ENCODE data around the gene ACBD7. TPM values are rescaled to one million over a fixed set of nuclear protein-coding genes. Genes with fewer than 3 reads are reported as not detected.

ACBD7 gene
- polyA plus RNA-seq, 2 donors = 0.09 to 0.10 TPM

GRCh38 chr10:15121707-15122106 is 33.1 kb upstream of the ACBD7 start:
- Histone ChIP-seq H3K9me3 (ENCODE audit: control insufficient read depth in 2 of 2, insufficient read depth in 1 of 2, low read depth in 1 of 2, low read length in 1 of 2) (no peaks in the 10 kb centered on the region), H3K27me3 (ENCODE audit: control insufficient read depth in 1 of 2, insufficient read depth in 2 of 2, low read length in 2 of 2) (no peaks in the 10 kb centered on the region), H3K36me3 (ENCODE audit: control insufficient read depth in 2 of 2, insufficient read depth in 2 of 2, low read length in 1 of 2) (peaks cover 4% of the 10 kb centered on the region in 2 donors), H3K4me3 (ENCODE audit: low read depth in 1 of 2, low read length in 2 of 2) (no peak overlapping the region), H3K27ac (ENCODE audit: low read depth in 2 of 2, low read length in 1 of 2) (no peak overlapping the region), H3K4me1 (ENCODE audit: control insufficient read depth in 2 of 2, insufficient read depth in 2 of 2, low read length in 1 of 2) (no peaks in the 10 kb centered on the region)
- WGBS, 2 donors = 92 to 100% methylated on average over 1 of the region's 1 CpG

- Histone ChIP-seq H3K4me1 (ENCODE audit: control insufficient read depth in 2 of 2, insufficient read depth in 2 of 2, low read length in 1 of 2) (no peaks in the 10 kb centered on the region), H3K27me3 (ENCODE audit: control insufficient read depth in 1 of 2, insufficient read depth in 2 of 2, low read length in 2 of 2) (no peaks in the 10 kb centered on the region), H3K27ac (ENCODE audit: low read depth in 2 of 2, low read length in 1 of 2) (no peak overlapping the region), H3K4me3 (ENCODE audit: low read depth in 1 of 2, low read length in 2 of 2) (no peak overlapping the region), H3K36me3 (ENCODE audit: control insufficient read depth in 2 of 2, insufficient read depth in 2 of 2, low read length in 1 of 2) (peaks cover 4% of the 10 kb centered on the region in 2 donors), H3K9me3 (ENCODE audit: control insufficient read depth in 2 of 2, insufficient read depth in 1 of 2, low read depth in 1 of 2, low read length in 1 of 2) (no peaks in the 10 kb centered on the region)
- 89 to 94% methylated on average over 5 of the region's 5 CpGs for WGBS, 2 donors
Observed at GRCh38 chr10:15120523-15120922, 31.9 kb upstream of the ACBD7 start.

DNA sequence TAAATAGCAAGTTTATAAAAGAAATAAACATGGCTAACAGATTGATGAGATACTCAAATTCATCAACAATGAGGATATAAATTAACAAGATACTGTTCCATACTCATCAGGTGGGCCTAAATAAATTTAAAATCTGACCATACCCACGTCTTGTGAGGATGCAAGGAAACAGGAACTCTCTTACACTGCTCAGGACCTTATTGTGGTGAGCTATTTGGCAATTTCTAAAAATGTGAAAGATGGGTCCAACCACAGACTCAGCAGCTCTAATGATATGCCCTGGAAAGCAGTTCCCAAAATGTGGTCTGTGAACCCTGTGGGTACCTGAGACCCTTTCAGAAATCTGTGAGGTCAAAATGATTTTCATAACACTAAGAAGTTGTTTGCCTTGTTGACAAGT is 30.0 kb upstream of the ACBD7 start:
- H3K4me1 ChIP-seq (ENCODE audit: control insufficient read depth in 2 of 2, insufficient read depth in 2 of 2, low read length in 1 of 2) = no peaks in the 10 kb centered on the region
- H3K9me3 ChIP-seq (ENCODE audit: control insufficient read depth in 2 of 2, insufficient read depth in 1 of 2, low read depth in 1 of 2, low read length in 1 of 2) = no peaks in the 10 kb centered on the region
- peaks cover 2 to 4% of the 10 kb centered on the region in 2 donors for H3K36me3 ChIP-seq (ENCODE audit: control insufficient read depth in 2 of 2, insufficient read depth in 2 of 2, low read length in 1 of 2)
- no peak overlapping the region for H3K4me3 ChIP-seq (ENCODE audit: low read depth in 1 of 2, low read length in 2 of 2)
- no peak overlapping the region for H3K27ac ChIP-seq (ENCODE audit: low read depth in 2 of 2, low read length in 1 of 2)
- 79 to 89% methylated on average over 1 of the region's 1 CpG for WGBS, 2 donors
- no peaks in the 10 kb centered on the region for H3K27me3 ChIP-seq (ENCODE audit: control insufficient read depth in 1 of 2, insufficient read depth in 2 of 2, low read length in 2 of 2)

DNA sequence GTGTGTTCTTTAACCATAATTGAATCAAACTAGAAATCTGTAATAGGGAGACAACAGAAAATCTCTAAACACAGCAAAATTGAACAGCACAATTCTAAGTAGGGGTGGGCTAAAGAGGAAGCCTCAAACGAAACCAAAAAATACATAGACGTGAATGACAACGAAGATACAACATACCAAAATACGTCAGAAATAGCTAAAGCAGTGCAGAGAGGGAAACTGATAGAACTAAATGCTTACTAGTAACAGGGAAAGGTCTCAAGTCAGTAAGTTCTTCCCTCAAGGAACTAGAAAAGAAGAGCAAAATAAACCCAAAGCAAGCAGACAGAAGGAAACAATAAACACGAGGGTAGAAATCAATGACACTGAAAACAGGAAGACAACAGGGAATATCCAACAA is 27.6 kb upstream of the ACBD7 start:
- no peaks in the 10 kb centered on the region for H3K9me3 ChIP-seq (ENCODE audit: control insufficient read depth in 2 of 2, insufficient read depth in 1 of 2, low read depth in 1 of 2, low read length in 1 of 2)
- no peak overlapping the region for H3K4me3 ChIP-seq (ENCODE audit: low read depth in 1 of 2, low read length in 2 of 2)
- no peaks in the 10 kb centered on the region for H3K27me3 ChIP-seq (ENCODE audit: control insufficient read depth in 1 of 2, insufficient read depth in 2 of 2, low read length in 2 of 2)
- 95 to 96% methylated on average over 5 of the region's 5 CpGs for WGBS, 2 donors
- H3K36me3 ChIP-seq (ENCODE audit: control insufficient read depth in 2 of 2, insufficient read depth in 2 of 2, low read length in 1 of 2) = peaks cover 2 to 4% of the 10 kb centered on the region in 2 donors
- no peaks in the 10 kb centered on the region for H3K4me1 ChIP-seq (ENCODE audit: control insufficient read depth in 2 of 2, insufficient read depth in 2 of 2, low read length in 1 of 2)
- no peak overlapping the region for H3K27ac ChIP-seq (ENCODE audit: low read depth in 2 of 2, low read length in 1 of 2)

DNA sequence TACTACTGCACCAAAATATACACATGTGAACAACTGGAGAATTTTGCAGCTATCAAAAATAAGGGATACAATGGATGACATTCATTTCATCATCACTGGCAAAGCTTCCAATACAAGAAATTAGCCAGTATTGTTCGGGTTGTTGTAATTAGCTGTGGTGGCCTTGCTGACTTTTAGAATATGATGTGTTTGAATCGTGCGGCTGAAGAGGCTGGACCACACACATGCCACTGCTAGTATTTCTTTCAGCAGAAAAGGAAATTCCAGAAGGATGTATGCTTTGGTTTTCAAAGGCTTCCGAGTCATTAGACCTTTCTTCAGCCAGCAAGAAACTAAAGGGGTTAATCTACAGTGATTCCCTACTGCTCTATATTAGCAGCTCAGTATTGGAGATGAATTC is 25.2 kb upstream of the ACBD7 start:
- Histone ChIP-seq H3K27me3 (ENCODE audit: control insufficient read depth in 1 of 2, insufficient read depth in 2 of 2, low read length in 2 of 2) (no peaks in the 10 kb centered on the region), H3K9me3 (ENCODE audit: control insufficient read depth in 2 of 2, insufficient read depth in 1 of 2, low read depth in 1 of 2, low read length in 1 of 2) (no peaks in the 10 kb centered on the region), H3K36me3 (ENCODE audit: control insufficient read depth in 2 of 2, insufficient read depth in 2 of 2, low read length in 1 of 2) (peaks cover 3 to 4% of the 10 kb centered on the region in 2 donors), H3K27ac (ENCODE audit: low read depth in 2 of 2, low read length in 1 of 2) (no peak overlapping the region), H3K4me3 (ENCODE audit: low read depth in 1 of 2, low read length in 2 of 2) (no peak overlapping the region), H3K4me1 (ENCODE audit: control insufficient read depth in 2 of 2, insufficient read depth in 2 of 2, low read length in 1 of 2) (no peaks in the 10 kb centered on the region)
- 95 to 96% methylated on average over 4 of the region's 4 CpGs for WGBS, 2 donors

- Histone ChIP-seq H3K27ac (ENCODE audit: low read depth in 2 of 2, low read length in 1 of 2) (no peak overlapping the region), H3K4me1 (ENCODE audit: control insufficient read depth in 2 of 2, insufficient read depth in 2 of 2, low read length in 1 of 2) (no peaks in the 10 kb centered on the region), H3K36me3 (ENCODE audit: control insufficient read depth in 2 of 2, insufficient read depth in 2 of 2, low read length in 1 of 2) (peaks cover 0 to 4% of the 10 kb centered on the region in 2 donors), H3K4me3 (ENCODE audit: low read depth in 1 of 2, low read length in 2 of 2) (no peak overlapping the region), H3K9me3 (ENCODE audit: control insufficient read depth in 2 of 2, insufficient read depth in 1 of 2, low read depth in 1 of 2, low read length in 1 of 2) (no peaks in the 10 kb centered on the region), H3K27me3 (ENCODE audit: control insufficient read depth in 1 of 2, insufficient read depth in 2 of 2, low read length in 2 of 2) (no peaks in the 10 kb centered on the region)
- WGBS, 2 donors = 93 to 96% methylated on average over 13 of the region's 13 CpGs
Observed at GRCh38 chr10:15112657-15113056, 24.1 kb upstream of the ACBD7 start.

DNA sequence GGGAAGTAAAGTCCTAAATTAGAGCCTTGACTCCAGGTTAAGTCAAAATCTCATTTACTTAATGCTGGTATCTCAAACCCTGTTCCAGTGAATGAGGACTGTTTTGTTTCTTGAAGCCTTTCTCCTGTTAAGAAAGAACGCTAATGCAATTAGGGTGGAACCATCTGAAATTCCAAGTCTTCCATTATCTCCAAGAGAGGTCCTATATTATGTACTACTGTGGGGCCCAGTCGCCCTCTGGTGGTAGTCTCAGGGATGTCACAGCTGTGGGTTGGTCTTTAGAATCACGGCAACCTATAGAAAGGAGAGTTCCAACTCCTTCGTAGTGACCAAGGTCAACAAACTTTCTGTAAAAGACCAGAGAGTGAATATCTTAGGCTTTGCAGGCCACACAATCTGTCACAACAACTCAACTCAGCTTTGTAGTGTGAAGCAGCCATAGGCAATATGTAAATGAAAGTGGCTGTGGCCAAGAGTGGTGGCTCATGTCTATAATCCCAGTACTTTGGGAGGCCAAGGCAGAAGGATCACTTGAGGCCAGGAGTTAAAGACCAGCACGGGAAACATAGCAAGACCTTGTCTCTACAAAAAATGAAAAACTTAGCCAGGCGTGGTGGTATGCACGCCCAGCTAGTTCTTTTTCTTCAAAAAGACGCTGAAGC is 17.9 kb upstream of the ACBD7 start:
- Histone ChIP-seq H3K27ac (ENCODE audit: low read depth in 2 of 2, low read length in 1 of 2) (no peak overlapping the region), H3K27me3 (ENCODE audit: control insufficient read depth in 1 of 2, insufficient read depth in 2 of 2, low read length in 2 of 2) (no peaks in the 10 kb centered on the region), H3K4me3 (ENCODE audit: low read depth in 1 of 2, low read length in 2 of 2) (no peak overlapping the region), H3K36me3 (ENCODE audit: control insufficient read depth in 2 of 2, insufficient read depth in 2 of 2, low read length in 1 of 2) (peaks cover 6 to 13% of the 10 kb centered on the region in 2 donors), H3K4me1 (ENCODE audit: control insufficient read depth in 2 of 2, insufficient read depth in 2 of 2, low read length in 1 of 2) (no peaks in the 10 kb centered on the region), H3K9me3 (ENCODE audit: control insufficient read depth in 2 of 2, insufficient read depth in 1 of 2, low read depth in 1 of 2, low read length in 1 of 2) (no peaks in the 10 kb centered on the region)
- WGBS, 2 donors = 46% methylated on average over 8 of the region's 8 CpGs

DNA sequence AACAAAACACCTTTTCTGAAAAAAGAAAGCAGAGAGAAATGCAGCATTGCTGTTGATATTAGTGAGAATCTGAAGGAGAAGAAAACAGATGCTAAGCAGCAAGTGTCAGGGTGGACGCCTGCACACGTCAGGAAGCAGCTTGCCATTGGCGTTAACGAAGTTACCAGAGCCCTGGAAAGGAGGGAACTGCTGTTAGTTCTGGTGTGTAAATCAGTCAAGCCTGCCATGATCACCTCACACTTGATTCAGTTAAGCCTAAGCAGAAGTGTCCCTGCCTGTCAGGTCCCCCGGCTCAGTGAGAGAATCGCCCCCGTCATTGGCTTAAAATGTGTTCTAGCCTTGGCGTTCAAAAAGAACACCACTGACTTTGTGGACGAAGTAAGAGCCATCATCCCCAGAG is 14.9 kb upstream of the ACBD7 start:
- H3K4me1 ChIP-seq (ENCODE audit: control insufficient read depth in 2 of 2, insufficient read depth in 2 of 2, low read length in 1 of 2) = peaks cover 0 to 2% of the 10 kb centered on the region in 2 donors
- H3K27ac ChIP-seq (ENCODE audit: low read depth in 2 of 2, low read length in 1 of 2) = no peak overlapping the region
- H3K4me3 ChIP-seq (ENCODE audit: low read depth in 1 of 2, low read length in 2 of 2) = no peak overlapping the region
- no peaks in the 10 kb centered on the region for H3K27me3 ChIP-seq (ENCODE audit: control insufficient read depth in 1 of 2, insufficient read depth in 2 of 2, low read length in 2 of 2)
- H3K36me3 ChIP-seq (ENCODE audit: control insufficient read depth in 2 of 2, insufficient read depth in 2 of 2, low read length in 1 of 2) = peaks cover 6 to 14% of the 10 kb centered on the region in 2 donors
- H3K9me3 ChIP-seq (ENCODE audit: control insufficient read depth in 2 of 2, insufficient read depth in 1 of 2, low read depth in 1 of 2, low read length in 1 of 2) = no peaks in the 10 kb centered on the region
- 89% methylated on average over 9 of the region's 9 CpGs for WGBS, 2 donors

GRCh38 chr10:15099886-15100285 is 11.3 kb upstream of the ACBD7 start:
- H3K4me1 ChIP-seq (ENCODE audit: control insufficient read depth in 2 of 2, insufficient read depth in 2 of 2, low read length in 1 of 2) = peaks cover 2 to 6% of the 10 kb centered on the region in 2 donors
- WGBS, 2 donors = 78 to 92% methylated on average over 4 of the region's 4 CpGs
- H3K27ac ChIP-seq (ENCODE audit: low read depth in 2 of 2, low read length in 1 of 2) = no peak overlapping the region

More at GRCh38 chr10:15099886-15100285, 11.3 kb upstream of the ACBD7 start:
- no peaks in the 10 kb centered on the region for H3K27me3 ChIP-seq (ENCODE audit: control insufficient read depth in 1 of 2, insufficient read depth in 2 of 2, low read length in 2 of 2)
- no peaks in the 10 kb centered on the region for H3K9me3 ChIP-seq (ENCODE audit: control insufficient read depth in 2 of 2, insufficient read depth in 1 of 2, low read depth in 1 of 2, low read length in 1 of 2)
- H3K4me3 ChIP-seq (ENCODE audit: low read depth in 1 of 2, low read length in 2 of 2) = no peak overlapping the region
- peaks cover 6 to 14% of the 10 kb centered on the region in 2 donors for H3K36me3 ChIP-seq (ENCODE audit: control insufficient read depth in 2 of 2, insufficient read depth in 2 of 2, low read length in 1 of 2)

Measured in esophagus (tissue), 2 donors.